WTC11 (cell line): ENCODE measurements around the gene GALNT9. TPM values are rescaled to one million over a fixed set of nuclear protein-coding genes. Genes with fewer than 3 reads are reported as not detected.

Experiments used
- ATAC-seq: fragments of 200-7000 bp; cut with Tn5 transposase; 2 replicates; pipeline ENCODE4 v1.10.0; 2021; ENCODE audit warnings: mild to moderate bottlenecking, moderate library complexity
- CTCF ChIA-PET: fragments of 300-600 bp; sonication (Branson Sonifier 250); formaldehyde crosslinking; loops from one replicate; lab custom pipeline; 2021; ENCODE audit warnings: antibody characterized with exemption; lab: Charles Lee
- POLR2A ChIA-PET: fragments of 350-600 bp; sonication (Branson Sonifier 250); formaldehyde crosslinking; loops from one replicate; lab custom pipeline; 2021; ENCODE audit warnings: antibody characterized with exemption; lab: Charles Lee
- DNase-seq: peaks from one replicate; pipeline ENCODE4 v3.0.0; 2021; ENCODE audit warnings: low spot score
- H3K27ac Mint-ChIP-seq: 2 replicates; pipeline ENCODE4 v1.8.0; 2021; ENCODE audit warnings: mixed read lengths
- H3K27me3 Mint-ChIP-seq: 2 replicates; pipeline ENCODE4 v1.8.0; 2021; ENCODE audit warnings: low read depth, mild to moderate bottlenecking, moderate library complexity, mixed read lengths
- H3K36me3 Mint-ChIP-seq: 2 replicates; pipeline ENCODE4 v1.8.0; 2021; ENCODE audit warnings: mixed read lengths
- H3K4me1 Mint-ChIP-seq: 2 replicates; pipeline ENCODE4 v1.8.0; 2022; ENCODE audit warnings: mixed read lengths
- H3K4me3 Mint-ChIP-seq: 2 replicates; pipeline ENCODE4 v1.8.0; 2021; ENCODE audit warnings: mild to moderate bottlenecking, moderate library complexity, mixed read lengths
- H3K9me3 Mint-ChIP-seq: 2 replicates; pipeline ENCODE4 v1.8.0; 2021; ENCODE audit warnings: mixed read lengths
- CBFB ChIP-seq: sonication (generic); formaldehyde crosslinking; IDR thresholded peaks from 2 replicates; pipeline ENCODE4 v1.8.1; 2022; ENCODE audit warnings: mild to moderate bottlenecking, low read depth, missing genetic modification reagents
- E2F4 ChIP-seq: sonication (generic); formaldehyde crosslinking; IDR thresholded peaks from 2 replicates; pipeline ENCODE4 v1.8.1; 2022; ENCODE audit warnings: low read depth, mild to moderate bottlenecking, moderate library complexity, missing genetic modification reagents, borderline replicate concordance
- ESRRA ChIP-seq: sonication (generic); formaldehyde crosslinking; IDR thresholded peaks from 2 replicates; pipeline ENCODE4 v1.8.1; 2022; ENCODE audit warnings: mild to moderate bottlenecking, missing genetic modification reagents, borderline replicate concordance
- GRHL2 ChIP-seq: fragments of 250-450 bp; sonication (Bioruptor Pico); IDR thresholded peaks from 2 replicates; pipeline ENCODE4 v1.8.0; 2022; ENCODE audit warnings: mild to moderate bottlenecking, moderate library complexity; ENCODE audit not compliant: insufficient replicate concordance, severe bottlenecking
- KAT7 ChIP-seq: sonication (generic); formaldehyde crosslinking; IDR thresholded peaks from 2 replicates; pipeline ENCODE4 v1.8.1; 2023; ENCODE audit warnings: missing genetic modification reagents, mild to moderate bottlenecking, borderline replicate concordance
- MXD4 ChIP-seq: fragments of 250-450 bp; sonication (Bioruptor Pico); IDR thresholded peaks from 2 replicates; pipeline ENCODE4 v1.8.0; 2021; ENCODE audit warnings: mild to moderate bottlenecking, moderate library complexity, borderline replicate concordance
- NFATC4 ChIP-seq: fragments of 250-450 bp; sonication (Bioruptor Pico); IDR thresholded peaks from 2 replicates; pipeline ENCODE4 v1.9.0; 2021; ENCODE audit warnings: mild to moderate bottlenecking
- NR3C1 ChIP-seq: sonication (generic); formaldehyde crosslinking; conservative IDR thresholded peaks from 2 replicates; pipeline ENCODE4 v1.8.1; 2023; ENCODE audit warnings: low read depth, mild to moderate bottlenecking, missing genetic modification reagents
- PREB ChIP-seq: sonication (generic); formaldehyde crosslinking; IDR thresholded peaks from 2 replicates; pipeline ENCODE4 v1.8.1; 2022; ENCODE audit warnings: mild to moderate bottlenecking, missing genetic modification reagents, moderate library complexity, borderline replicate concordance
- STAT6 ChIP-seq: sonication (generic); formaldehyde crosslinking; conservative IDR thresholded peaks from 2 replicates; pipeline ENCODE4 v1.8.1; 2023; ENCODE audit warnings: mild to moderate bottlenecking, low read depth, missing genetic modification reagents, moderate library complexity
- TEAD1 ChIP-seq: sonication (generic); formaldehyde crosslinking; IDR thresholded peaks from 2 replicates; pipeline ENCODE4 v1.8.0; 2022; ENCODE audit warnings: mild to moderate bottlenecking, missing genetic modification reagents
- ZNF425 ChIP-seq: fragments of 250-450 bp; sonication (Bioruptor Pico); conservative IDR thresholded peaks from 2 replicates; pipeline ENCODE4 v1.9.0; 2021; ENCODE audit warnings: mild to moderate bottlenecking
- ZNF532 ChIP-seq: fragments of 250-450 bp; sonication (Bioruptor Pico); IDR thresholded peaks from 2 replicates; pipeline ENCODE4 v1.9.0; 2021; ENCODE audit warnings: mild to moderate bottlenecking, borderline replicate concordance
- ZSCAN18 ChIP-seq: fragments of 250-450 bp; sonication (Bioruptor Pico); IDR thresholded peaks from 2 replicates; pipeline ENCODE4 v2.1.2; 2022; ENCODE audit warnings: mild to moderate bottlenecking, moderate library complexity
- total RNA-seq: library from RNA; stranded (reverse); gene quantifications from 3 replicates; pipeline ENCODE4 v1.2.3, GENCODE V29; 2021
- TF ChIP-seq, protein P1 (sequence below): fragments of 250-450 bp; sonication (Bioruptor Pico); IDR thresholded peaks from 2 replicates; pipeline ENCODE4 v1.9.0; 2021; ENCODE audit warnings: mild to moderate bottlenecking
- TF ChIP-seq, protein P2 (sequence below): sonication (generic); formaldehyde crosslinking; IDR thresholded peaks from 2 replicates; pipeline ENCODE4 v1.8.1; 2023; ENCODE audit warnings: mild to moderate bottlenecking, missing genetic modification reagents, moderate library complexity

Gene GALNT9
- total RNA-seq, 1 experiment from 2014 or later: 0.90 TPM

DNA sequence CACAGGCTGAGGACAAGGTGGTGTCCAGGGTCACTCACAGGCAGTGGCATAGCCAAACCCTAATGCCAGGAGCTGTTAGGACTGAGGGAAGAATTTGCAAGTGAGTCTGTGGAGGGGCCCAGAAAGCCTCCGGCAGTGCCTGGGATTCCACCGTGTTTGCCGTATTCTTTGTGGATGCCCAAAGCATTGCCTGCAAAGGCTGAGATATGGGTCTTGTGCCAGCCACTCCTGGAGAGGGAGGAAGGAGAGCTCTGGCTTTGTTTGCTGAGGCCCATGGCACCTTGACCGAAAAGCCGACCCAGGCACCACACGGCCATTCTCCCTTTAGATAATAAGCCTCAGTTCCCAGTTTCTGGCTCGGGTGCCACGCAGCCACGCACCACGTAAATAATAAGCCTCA lies 35.8 kb upstream of the GALNT9 start:
- Mint-ChIP-seq H3K4me1 (no peaks in the 10 kb centered on the region), H3K4me3 (no peak overlapping the region), H3K27me3 (peaks cover 37% of the 10 kb centered on the region), H3K36me3 (no peaks in the 10 kb centered on the region), H3K27ac (no peak overlapping the region), H3K9me3 (no peaks in the 10 kb centered on the region)
- ChIA-PET POLR2A (no interaction called here), CTCF (interaction anchor here (0.7 kb wide), 1 partner anchor 49 kb away, joined by 3 read pairs; no protein-coding TSS in a partner anchor)
- TF ChIP-seq KAT7 (CRISPR knock-in tag): no peak
- no peak for TF ChIP-seq CBFB (CRISPR knock-in tag)
- TF ChIP-seq ZSCAN18 (CRISPR knock-in tag): no peak
- TF ChIP-seq MXD4 (CRISPR knock-in tag): no peak
- TF ChIP-seq GRHL2: no peak
- TF ChIP-seq E2F4: no peak
- ATAC-seq (no peak), DNase-seq (no peak)

DNA sequence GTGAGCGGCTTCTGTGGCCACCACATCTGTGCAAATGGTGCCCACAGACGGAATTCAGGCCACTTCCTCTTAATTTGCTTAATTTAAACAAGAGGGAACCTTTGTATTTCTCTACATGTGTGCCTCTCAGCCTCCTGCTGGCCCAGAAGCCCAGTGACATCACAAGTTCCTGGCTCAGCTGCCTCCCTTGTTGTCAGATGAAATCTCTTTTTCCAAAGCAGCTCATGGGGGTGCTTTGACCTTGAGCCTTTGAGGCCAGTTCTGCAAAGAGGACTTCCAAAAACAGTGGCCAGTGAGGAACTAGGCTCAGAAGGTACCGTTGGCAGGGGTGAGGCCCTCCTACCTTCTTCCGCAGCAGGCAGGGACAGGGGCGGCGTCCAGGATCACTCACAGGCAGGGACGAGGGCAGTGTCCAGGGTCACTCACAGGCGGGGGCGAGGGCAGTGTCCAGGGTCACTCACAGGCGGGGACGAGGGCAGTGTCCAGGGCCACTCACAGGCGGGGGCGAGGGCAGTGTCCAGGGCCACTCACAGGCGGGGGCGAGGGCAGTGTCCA lies 35.0 kb upstream of the GALNT9 start:
- ATAC-seq (no peak), DNase-seq (no peak)
- Mint-ChIP-seq H3K27me3 (peaks cover 35% of the 10 kb centered on the region), H3K36me3 (peaks cover 4% of the 10 kb centered on the region), H3K4me1 (no peaks in the 10 kb centered on the region), H3K9me3 (peaks cover 5% of the 10 kb centered on the region; the same call in 1 of the 2 replicates), H3K27ac (no peak overlapping the region), H3K4me3 (no peak overlapping the region)
- TF ChIP-seq ZNF425 (no peak), TEAD1 (no peak)
- CTCF ChIA-PET: no interaction called here
- POLR2A ChIA-PET: no interaction called here

GRCh38 chr12:132363661-132364347 lies 34.4 kb upstream of the GALNT9 start:
- no peak for DNase-seq
- ChIA-PET POLR2A (no interaction called here), CTCF (no interaction called here)
- no peak for ATAC-seq
- Mint-ChIP-seq H3K4me1 (no peaks in the 10 kb centered on the region), H3K4me3 (no peak overlapping the region), H3K36me3 (peaks cover 4% of the 10 kb centered on the region), H3K9me3 (peaks cover 5% of the 10 kb centered on the region; the same call in 1 of the 2 replicates), H3K27me3 (peaks cover 29% of the 10 kb centered on the region), H3K27ac (no peak overlapping the region)
- TF ChIP-seq NFATC4 (CRISPR knock-in tag) (no peak), PREB (no peak), ZNF532 (CRISPR knock-in tag) (no peak), STAT6 (CRISPR knock-in tag) (no peak), ESRRA (CRISPR knock-in tag) (no peak), NR3C1 (no peak)
- TF ChIP-seq, protein P1, sequence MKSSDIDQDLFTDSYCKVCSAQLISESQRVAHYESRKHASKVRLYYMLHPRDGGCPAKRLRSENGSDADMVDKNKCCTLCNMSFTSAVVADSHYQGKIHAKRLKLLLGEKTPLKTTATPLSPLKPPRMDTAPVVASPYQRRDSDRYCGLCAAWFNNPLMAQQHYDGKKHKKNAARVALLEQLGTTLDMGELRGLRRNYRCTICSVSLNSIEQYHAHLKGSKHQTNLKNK (CRISPR knock-in tag): no peak
- TF ChIP-seq, protein P2, sequence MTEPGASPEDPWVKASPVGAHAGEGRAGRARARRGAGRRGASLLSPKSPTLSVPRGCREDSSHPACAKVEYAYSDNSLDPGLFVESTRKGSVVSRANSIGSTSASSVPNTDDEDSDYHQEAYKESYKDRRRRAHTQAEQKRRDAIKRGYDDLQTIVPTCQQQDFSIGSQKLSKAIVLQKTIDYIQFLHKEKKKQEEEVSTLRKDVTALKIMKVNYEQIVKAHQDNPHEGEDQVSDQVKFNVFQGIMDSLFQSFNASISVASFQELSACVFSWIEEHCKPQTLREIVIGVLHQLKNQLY: no peak
